H1 (cell line): Measurements from ENCODE around the gene ESYT1. TPM values are rescaled to one million over a fixed set of nuclear protein-coding genes. Genes with fewer than 3 reads are reported as not detected.

ENCODE experiments used
- CTCF ChIA-PET: fragments of 300-600 bp; sonication (Branson Sonifier 250); formaldehyde crosslinking; loops from one replicate; lab custom pipeline; 2021; ENCODE audit not compliant: partially characterized antibody; lab: Charles Lee
- POLR2A ChIA-PET: fragments of 300-600 bp; sonication (Branson Sonifier 250); formaldehyde crosslinking; loops from one replicate; lab custom pipeline; 2021; ENCODE audit warnings: inconsistent platforms; ENCODE audit not compliant: partially characterized antibody; lab: Charles Lee
- DNase-seq, 2 experiments: peaks; one replicate each; pipeline versions ENCODE4 v3.0.0 to v3.0.0-alpha.2; 2010 to 2022; ENCODE audit warnings: low spot score in 2 of 2, low read depth in 1 of 2, mixed read lengths in 1 of 2
- FAIRE-seq: peaks from 2 replicates; lab custom pipeline; 2011; peaks lifted over from hg19 to GRCh38; lab: Jason Lieb, UNC
- H2AFZ ChIP-seq: 2 replicates; pipeline ENCODE4 v1.8.1; 2012; ENCODE audit warnings: low read length, inconsistent platforms
- H2AK5ac ChIP-seq: 2 replicates; pipeline ENCODE4 v1.6.1; 2013; ENCODE audit warnings: low read depth, low read length
- H2BK120ac ChIP-seq: replicated peaks from 2 replicates; pipeline ENCODE3; 2013; ENCODE audit warnings: low read depth, low read length, inconsistent platforms
- H2BK12ac ChIP-seq: 2 replicates; pipeline ENCODE4 v1.6.1; 2013; ENCODE audit warnings: low read depth, low read length
- H2BK15ac ChIP-seq: 2 replicates; pipeline ENCODE4 v1.6.1; 2013; ENCODE audit warnings: low read length
- H2BK20ac ChIP-seq: 2 replicates; pipeline ENCODE4 v1.6.1; 2013; ENCODE audit warnings: low read length
- H2BK5ac ChIP-seq: 2 replicates; pipeline ENCODE4 v1.6.1; 2013; ENCODE audit warnings: low read depth, low read length
- H3K14ac ChIP-seq: 2 replicates; pipeline ENCODE4 v1.6.1; 2013; ENCODE audit warnings: inconsistent platforms; ENCODE audit not compliant: insufficient read length
- H3K18ac ChIP-seq: 2 replicates; pipeline ENCODE4 v1.6.1; 2013; ENCODE audit warnings: low read length; ENCODE audit errors: extremely low read depth
- H3K23ac ChIP-seq: 2 replicates; pipeline ENCODE4 v1.6.1; 2013; ENCODE audit warnings: inconsistent platforms; ENCODE audit not compliant: insufficient read length
- H3K23me2 ChIP-seq: 2 replicates; pipeline ENCODE4 v1.6.1; 2013; ENCODE audit warnings: low read depth, low read length
- H3K27ac ChIP-seq: 2 replicates; pipeline ENCODE4 v1.6.1; 2011; ENCODE audit warnings: low read depth, low read length, inconsistent platforms
- H3K27me3 ChIP-seq, 4 experiments: replicated peaks in 1 of 4; 1 replicate in 1 of 4; 2 replicates in 3 of 4; pipeline versions ENCODE4 v1.6.1 to v1.8.1; 2011 to 2013; ENCODE audit warnings: low read length in 3 of 4, mild to moderate bottlenecking in 3 of 4, inconsistent platforms in 2 of 4, mixed read lengths in 2 of 4, moderate library complexity in 1 of 4; ENCODE audit not compliant: control insufficient read depth in 3 of 4, insufficient read depth in 3 of 4; ENCODE audit errors: extremely low read depth in 1 of 4
- H3K36me3 ChIP-seq, 4 experiments: 2 replicates each; pipeline versions ENCODE4 v1.6.1 to v1.8.1; 2011 to 2013; ENCODE audit warnings: mild to moderate bottlenecking in 4 of 4, low read length in 3 of 4, moderate library complexity in 2 of 4, control low read depth in 1 of 4, inconsistent platforms in 1 of 4; ENCODE audit not compliant: insufficient read depth in 4 of 4, control insufficient read depth in 2 of 4
- H3K4ac ChIP-seq: replicated peaks from 2 replicates; pipeline ENCODE3; 2013; ENCODE audit warnings: low read length, low read depth, mixed read lengths, inconsistent platforms; ENCODE audit not compliant: insufficient read length
- H3K4me1 ChIP-seq, 4 experiments: replicated peaks in 1 of 4; 1 replicate in 1 of 4; 2 replicates in 3 of 4; pipeline versions ENCODE4 v1.6.1 to v1.8.1; 2011 to 2013; ENCODE audit warnings: low read length in 3 of 4, inconsistent platforms in 2 of 4, mixed read lengths in 1 of 4; ENCODE audit not compliant: insufficient read depth in 4 of 4, control insufficient read depth in 3 of 4
- H3K4me2 ChIP-seq, 2 experiments: 2 replicates each; pipeline versions ENCODE4 v1.6.1 to v1.8.1; 2011 to 2013; ENCODE audit warnings: low read depth in 2 of 2, low read length in 2 of 2, control low read depth in 1 of 2, inconsistent platforms in 1 of 2, mild to moderate bottlenecking in 1 of 2; ENCODE audit not compliant: insufficient read depth in 1 of 2
- H3K4me3 ChIP-seq, 4 experiments: fragments of 200-600, 300-600 bp in 1 of 4; sonication (generic), shearing (Covaris generic), sonication (Bioruptor Twin) in 1 of 4; 2 replicates each; pipeline versions ENCODE4 v1.5.1 to v1.8.1; 2011 to 2016; ENCODE audit warnings: low read length in 4 of 4, low read depth in 3 of 4, control low read depth in 2 of 4, inconsistent platforms in 2 of 4, mild to moderate bottlenecking in 2 of 4, mixed read lengths in 1 of 4, moderate library complexity in 1 of 4; ENCODE audit not compliant: insufficient read depth in 2 of 4; ENCODE audit errors: extremely low read depth in 1 of 4
- H3K56ac ChIP-seq: replicated peaks from 2 replicates; pipeline ENCODE3; 2013; ENCODE audit warnings: low read depth, mild to moderate bottlenecking, mixed read lengths, low read length, inconsistent platforms; ENCODE audit not compliant: insufficient read length
- H3K79me1 ChIP-seq: 2 replicates; pipeline ENCODE4 v1.6.1; 2013; ENCODE audit warnings: low read depth, low read length, control low read depth
- H3K79me2 ChIP-seq, 2 experiments: 2 replicates each; pipeline versions ENCODE4 v1.6.1 to v1.8.1; 2012 to 2013; ENCODE audit warnings: low read length in 2 of 2, mild to moderate bottlenecking in 2 of 2, inconsistent platforms in 1 of 2; ENCODE audit not compliant: insufficient read depth in 2 of 2, control insufficient read depth in 1 of 2
- H3K9ac ChIP-seq, 4 experiments: replicated peaks in 1 of 4; 1 replicate in 1 of 4; 2 replicates in 3 of 4; pipeline versions ENCODE4 v1.6.1 to v1.8.1; 2011 to 2013; ENCODE audit warnings: low read depth in 3 of 4, low read length in 3 of 4, control low read depth in 2 of 4, mild to moderate bottlenecking in 2 of 4, moderate library complexity in 2 of 4, inconsistent platforms in 1 of 4; ENCODE audit errors: extremely low read depth in 1 of 4
- H3K9me3 ChIP-seq, 2 experiments: 2 replicates each; pipeline versions ENCODE4 v1.6.1 to v1.8.1; 2012 to 2013; ENCODE audit warnings: mild to moderate bottlenecking in 2 of 2, moderate library complexity in 2 of 2, control low read depth in 1 of 2, inconsistent platforms in 1 of 2, low read depth in 1 of 2, low read length in 1 of 2, mixed read lengths in 1 of 2; ENCODE audit not compliant: insufficient read depth in 2 of 2
- H4K20me1 ChIP-seq, 2 experiments: replicated peaks in 1 of 2; 2 replicates each; pipeline versions ENCODE3 to v1.8.1; 2011 to 2013; ENCODE audit warnings: inconsistent platforms in 2 of 2, low read length in 2 of 2, mild to moderate bottlenecking in 1 of 2; ENCODE audit not compliant: insufficient read depth in 2 of 2, control insufficient read depth in 1 of 2
- H4K5ac ChIP-seq: 2 replicates; pipeline ENCODE4 v1.6.1; 2013; ENCODE audit warnings: low read length, low read depth, mixed read lengths, inconsistent platforms; ENCODE audit not compliant: insufficient read length
- H4K8ac ChIP-seq: 2 replicates; pipeline ENCODE4 v1.8.0; 2013; ENCODE audit warnings: mild to moderate bottlenecking, moderate library complexity, low read length, inconsistent platforms; ENCODE audit not compliant: insufficient read depth; ENCODE audit errors: extremely low read depth
- H4K91ac ChIP-seq: replicated peaks from 2 replicates; pipeline ENCODE3; 2013; ENCODE audit warnings: low read length, mixed read lengths, inconsistent platforms; ENCODE audit not compliant: insufficient read length
- MAX ChIP-seq: IDR thresholded peaks from 2 replicates; pipeline ENCODE4 v1.6.1; 2012; ENCODE audit warnings: inconsistent platforms
- SUZ12 ChIP-seq: fragments of 200-600 bp; sonication (generic); IDR thresholded peaks from 2 replicates; pipeline ENCODE4 v1.6.1; 2012; ENCODE audit warnings: mild to moderate bottlenecking, inconsistent platforms, low read length, moderate library complexity, mixed read lengths
- TEAD4 ChIP-seq: IDR thresholded peaks from 2 replicates; pipeline ENCODE4 v1.6.1; 2012; ENCODE audit warnings: low read depth, low read length, inconsistent platforms, mixed read lengths
- WGBS, 2 experiments: shearing (Covaris generic) in 1 of 2; methylation state at CpG; one replicate each; pipeline versions ENCODE4 v1.1.6 to v1.1.7; 2013 to 2015; ENCODE audit warnings: low lambda C conversion rate in 2 of 2, mixed read lengths in 2 of 2, inconsistent platforms in 1 of 2, low coverage in 1 of 2, missing lambda C conversion rate in 1 of 2; ENCODE audit not compliant: insufficient replicate concordance in 2 of 2, insufficient coverage in 1 of 2, insufficient read length in 1 of 2; ENCODE audit errors: extremely low coverage in 1 of 2, missing lambda C conversion rate in 1 of 2; 5-methylcytosine and 5-hydroxymethylcytosine counted together
- polyA plus RNA-seq, 7 experiments: library from polyadenylated mRNA; depleted of rRNA in 3 of 7; stranded (reverse) in 5 of 7; unstranded in 2 of 7; fragments of >200 nt in 5 of 7; fragments of 200-250 nt in 2 of 7; gene quantifications; 1 replicate in 5 of 7; 2 replicates in 1 of 7; 4 replicates in 1 of 7; pipeline versions ENCODE4 v1.2.1 to v1.2.3, GENCODE V29; 2011 to 2013; ENCODE audit warnings: missing spikeins in 2 of 7, mixed read lengths in 2 of 7
- total RNA-seq: library from RNA; stranded (reverse); fragmentation: NEBNext Ultra II Directional; extraction: Animal tissue kit (Norgen Biotek cat#: 25700); gene quantifications from 2 replicates; pipeline ENCODE4 v1.2.1, GENCODE V29; 2021

ESYT1 gene
- total and polyA plus RNA-seq, 2 of the 8 experiments (the other 6 are each of a cell fraction or from before 2014, with no cell fraction given) = 86.9 to 165 TPM

GRCh38 chr12:56110571-56110970 lies 17.5 kb upstream of the ESYT1 start:
- Histone ChIP-seq H3K4ac (no peak overlapping the region), H4K20me1 (peaks cover 0 to 3% of the 10 kb centered on the region in 2 experiments), H3K4me2 (no peak overlapping the region), H3K14ac (no peak overlapping the region), H3K23ac (no peak overlapping the region), H2BK12ac (no peak overlapping the region), H3K23me2 (peaks cover 1% of the 10 kb centered on the region), H2AFZ (no peak overlapping the region), H3K18ac (no peak overlapping the region), H3K79me2 (peaks cover 12 to 20% of the 10 kb centered on the region in 2 experiments), H3K56ac (no peak overlapping the region), H3K4me1 (peaks cover 0 to 6% (median 2%) of the 10 kb centered on the region in 4 experiments; a peak in 5 of 7 replicates), H3K9ac (no peak overlapping the region), H2BK15ac (no peak overlapping the region), H4K5ac (no peak overlapping the region), H2BK5ac (no peak overlapping the region), H3K79me1 (0 out of 2 replicates have a peak, but pooled peaks cover under 1% of the 10 kb centered on the region), H3K27ac (no peak overlapping the region), H3K36me3 (peaks cover 42 to 72% (median 65%) of the 10 kb centered on the region in 4 experiments), H2BK20ac (no peak overlapping the region), H3K4me3 (no peak overlapping the region), H2BK120ac (no peak overlapping the region), H4K91ac (no peak overlapping the region), H3K27me3 (no peaks in the 10 kb centered on the region), H2AK5ac (no peak overlapping the region), H3K9me3 (no peaks in the 10 kb centered on the region), H4K8ac (no peak overlapping the region)
- POLR2A ChIA-PET = interaction anchor here (0.9 to 11.1 kb wide), 5 partner anchors 7 to 66 kb away, joined by 3 to 267 read pairs (median 4); partner anchors contain the start of genes ERBB3, RPL41 and ZC3H10
- 93% methylated on average over 5 of the region's 5 CpGs; no CpG with 5 or more reads in 1 of the 2 experiments for WGBS, 2 experiments
- DNase-seq (no peak), FAIRE-seq (no peak)
- TF ChIP-seq MAX (no peak), TEAD4 (no peak), SUZ12 (no peak)
- CTCF ChIA-PET = interaction anchor here (0.6 to 1.4 kb wide), 7 partner anchors 8 to 381 kb away, joined by 3 to 5 read pairs (median 3); no protein-coding TSS in a partner anchor
